HepG2 (cell line): ENCODE results near the gene KLHL7. TPM values are rescaled to one million over a fixed set of nuclear protein-coding genes. Genes with fewer than 3 reads are reported as not detected.

Experiments used
- ATAC-seq: fragments of 200-7000 bp; cut with Tn5 transposase; 3 replicates; pipeline ENCODE4 v1.9.1; 2020; ENCODE audit warnings: mild to moderate bottlenecking, moderate library complexity
- BruUV-seq: library from RNA; stranded (reverse); fragments of 400-500 nt; replicated peaks from 2 replicates; lab custom pipeline; 2021; lab: Mats Ljungman, UMichigan
- CTCF ChIA-PET: fragments of 300-600 bp; formaldehyde crosslinking; extraction: SDS; loops from one replicate; lab custom pipeline; 2021; ENCODE audit warnings: low total read pairs, inconsistent platforms, low intra/inter-chr PET ratio; lab: Yijun Ruan, JAX
- POLR2A ChIA-PET: fragments of 350-600 bp; sonication (Branson Sonifier 250); formaldehyde crosslinking; loops from one replicate; lab custom pipeline; 2020; ENCODE audit warnings: antibody characterized with exemption, inconsistent platforms; lab: Yijun Ruan, JAX
- DNase-seq: peaks from one replicate; pipeline ENCODE4 v3.0.0-alpha.2; 2015; ENCODE audit warnings: low spot score
- FAIRE-seq: peaks from 3 replicates; lab custom pipeline; 2011; peaks lifted over from hg19 to GRCh38; lab: Jason Lieb, UNC
- H2AFZ ChIP-seq: one replicate; pipeline ENCODE4 v1.6.1; 2011; ENCODE audit warnings: low read length, inconsistent platforms
- H3K27ac ChIP-seq: fragments of 300-600 bp; 3 replicates; pipeline ENCODE4 v1.8.0; 2011; ENCODE audit warnings: mixed run types, mild to moderate bottlenecking, mixed read lengths, low read length, inconsistent platforms; ENCODE audit not compliant: insufficient read depth; ENCODE audit errors: extremely low read length
- H3K27me3 ChIP-seq, 2 experiments: fragments of 200-600 bp in 1 of 2; 2 replicates in 1 of 2; 3 replicates in 1 of 2; pipeline versions ENCODE4 v1.6.0 to v1.8.0; 2011; ENCODE audit warnings: low read length in 2 of 2, mild to moderate bottlenecking in 2 of 2, moderate library complexity in 2 of 2, inconsistent platforms in 1 of 2; ENCODE audit not compliant: insufficient read depth in 2 of 2, control insufficient read depth in 1 of 2
- H3K36me3 ChIP-seq, 2 experiments: fragments of 200-600 bp in 1 of 2; replicated peaks in 1 of 2; 2 replicates in 1 of 2; 3 replicates in 1 of 2; pipeline versions ENCODE4 v1.5.1 to v1.8.0; 2011; ENCODE audit warnings: low read length in 2 of 2, inconsistent platforms in 1 of 2; ENCODE audit not compliant: insufficient read depth in 2 of 2, control insufficient read depth in 1 of 2
- H3K4me1 ChIP-seq: 2 replicates; pipeline ENCODE4 v1.5.1; 2012; ENCODE audit warnings: low read length, inconsistent platforms; ENCODE audit not compliant: insufficient read depth
- H3K4me2 ChIP-seq: 2 replicates; pipeline ENCODE4 v1.6.0; 2011; ENCODE audit warnings: low read depth, low read length, inconsistent platforms
- H3K4me3 ChIP-seq, 3 experiments: fragments of 200-600 bp in 1 of 3; sonication (generic), shearing (Covaris generic) in 1 of 3; replicated peaks in 1 of 3; 2 replicates each; pipeline ENCODE4 v1.5.1; 2011 to 2016; ENCODE audit warnings: low read length in 3 of 3, inconsistent platforms in 2 of 3, low read depth in 2 of 3, mild to moderate bottlenecking in 2 of 3, control low read depth in 1 of 3, mixed read lengths in 1 of 3; ENCODE audit not compliant: insufficient read depth in 1 of 3
- H3K79me2 ChIP-seq: one replicate; pipeline ENCODE4 v1.6.1; 2011; ENCODE audit warnings: low read length, inconsistent platforms; ENCODE audit not compliant: insufficient read depth
- H3K9ac ChIP-seq: 2 replicates; pipeline ENCODE4 v1.6.0; 2011; ENCODE audit warnings: mild to moderate bottlenecking, low read depth, low read length, inconsistent platforms; ENCODE audit not compliant: insufficient read depth
- H3K9me3 ChIP-seq: 2 replicates; pipeline ENCODE4 v1.5.1; 2012; ENCODE audit warnings: mild to moderate bottlenecking, low read length
- H4K20me1 ChIP-seq: 2 replicates; pipeline ENCODE4 v1.6.0; 2011; ENCODE audit warnings: inconsistent platforms, mild to moderate bottlenecking, low read length, moderate library complexity; ENCODE audit not compliant: insufficient read depth
- ARID5B ChIP-seq: IDR thresholded peaks from 2 replicates; pipeline ENCODE4 v1.4.0; 2020; ENCODE audit warnings: mild to moderate bottlenecking, missing genetic modification reagents
- CHD4 ChIP-seq: fragments of 200-600 bp; sonication (generic); IDR thresholded peaks from 2 replicates; pipeline ENCODE4 v1.7.0; 2017; ENCODE audit warnings: mild to moderate bottlenecking, low read length, borderline replicate concordance
- ELF3 ChIP-seq: IDR thresholded peaks from 2 replicates; pipeline ENCODE4 v1.6.1; 2016; ENCODE audit warnings: missing genetic modification reagents, missing compliant biosample characterization
- MAFK ChIP-seq, 2 experiments: IDR thresholded peaks in 1 of 2; conservative IDR thresholded peaks in 1 of 2; 2 replicates each; pipeline ENCODE4 v1.6.1; 2011; ENCODE audit warnings: improper control_type of control experiment in 2 of 2, low read length in 2 of 2
- SATB2 ChIP-seq: sonication (generic); formaldehyde crosslinking; IDR thresholded peaks from 2 replicates; pipeline ENCODE4 v1.5.0; 2020; ENCODE audit warnings: missing genetic modification reagents
- ZNF704 ChIP-seq: sonication (generic); formaldehyde crosslinking; IDR thresholded peaks from 2 replicates; pipeline ENCODE4 v1.8.1; 2023; ENCODE audit warnings: mild to moderate bottlenecking, inconsistent platforms, moderate library complexity, missing genetic modification reagents, borderline replicate concordance
- ZNF770 ChIP-seq: sonication (generic); formaldehyde crosslinking; IDR thresholded peaks from 2 replicates; pipeline ENCODE4 v1.5.0; 2020; ENCODE audit warnings: mild to moderate bottlenecking, missing genetic modification reagents
- WGBS: methylation state at CpG from one replicate; pipeline ENCODE4 v1.1.6; 2017; ENCODE audit warnings: low lambda C conversion rate; 5-methylcytosine and 5-hydroxymethylcytosine counted together
- in situ Hi-C: cut with HindIII; loops from 2 replicates; pipeline ENCODE4 v1.10.0; 2017; ENCODE audit warnings: low pct_unique_long_range_greater_than_20kb; ENCODE audit not compliant: extremely low pct_ligation_motif_present
- intact Hi-C: fragments of 100-400 bp; cut with micrococcal nuclease; formaldehyde crosslinking; loops from one replicate; pipeline ENCODE4 v1.10.0; 2022; ENCODE audit not compliant: unreplicated experiment
- polyA plus RNA-seq, 8 experiments: library from polyadenylated mRNA; depleted of rRNA in 3 of 8; stranded (reverse) in 7 of 8; unstranded in 1 of 8; fragments of >200 nt; fragmentation: Illumina TruSeq in 4 of 8; extraction: Trizol in 4 of 8; gene quantifications; 2 replicates each; pipeline versions ENCODE4 v1.2.1 to v1.2.3, GENCODE V29; 2011 to 2016; ENCODE audit warnings: low read depth in 4 of 8, missing spikeins in 1 of 8, mixed read lengths in 1 of 8; ENCODE audit not compliant: insufficient read depth in 1 of 8
- total RNA-seq, 5 experiments: library from RNA; depleted of rRNA; stranded (reverse); fragments of >200 nt; fragmentation: Illumina TruSeq; extraction: Trizol; gene quantifications; 2 replicates each; pipeline ENCODE4 v1.2.3, GENCODE V29; 2016; ENCODE audit warnings: low read depth in 1 of 5

KLHL7 gene
- total and polyA plus RNA-seq, 2 of the 13 experiments (the other 11 are each of a cell fraction or from before 2014, with no cell fraction given), result 16.2 to 34.4 TPM

- Histone ChIP-seq H3K36me3 (peaks cover 0 to 31% of the 10 kb centered on the region in 2 experiments), H4K20me1 (no peaks in the 10 kb centered on the region; the same call in 1 of the 2 replicates), H3K79me2 (peaks cover 41% of the 10 kb centered on the region), H3K4me3 (no peak overlapping the region; a peak in 2 of 6 replicates), H3K9ac (no peak overlapping the region), H3K27me3 (no peaks in the 10 kb centered on the region; a peak in 1 of 5 replicates), H3K9me3 (no peaks in the 10 kb centered on the region), H3K4me1 (peaks cover 34% of the 10 kb centered on the region), H2AFZ (no peak overlapping the region), H3K4me2 (peak overlapping the region; percentile 88), H3K27ac (no peak overlapping the region)
- TF ChIP-seq CHD4, result no peak
- peak in 1 of 2 experiments; percentile 33; a peak in 2 of 4 replicates for TF ChIP-seq MAFK (conservative IDR thresholded peaks at IDR 0.05 in 1 of 2, IDR thresholded peaks at IDR 0.05 in 1 of 2; ENCODE audit: low read length in 2 of 2)
- FAIRE-seq, result no peak
- ChIA-PET CTCF (no interaction called here), POLR2A (interaction anchor here (2.0 kb wide), 1 partner anchor 78 kb away, joined by 6 read pairs; no protein-coding TSS in a partner anchor)
- in situ Hi-C loops, result loop anchor here (5.0 kb wide), 1 partner anchor 77 kb away; the partner anchor contains the start of gene KLHL7
- no peak for ATAC-seq
- DNase-seq, result no peak
- no TSS peak for BruUV-seq
- WGBS, result 94% methylated on average over 1 of the region's 1 CpG
- intact Hi-C loops, result loop anchor here (2.0 to 10.0 kb wide), 4 partner anchors 77 to 361 kb away; partner anchors contain the start of gene IGF2BP3
These were observed 78.7 kb downstream of the KLHL7 start for GRCh38 chr7:23184291-23184690.

GRCh38 chr7:23184709-23185359 lies 79.2 kb downstream of the KLHL7 start:
- peak; percentile 60 for FAIRE-seq
- H3K4me3 ChIP-seq, result no peak overlapping the region
- H4K20me1 ChIP-seq, result no peaks in the 10 kb centered on the region; the same call in 1 of the 2 replicates
- ChIA-PET CTCF (no interaction called here), POLR2A (interaction anchor here (2.0 kb wide), 1 partner anchor 79 kb away, joined by 6 read pairs; no protein-coding TSS in a partner anchor)
- H3K27me3 ChIP-seq, result no peaks in the 10 kb centered on the region; a peak in 1 of 5 replicates
- peaks cover 34% of the 10 kb centered on the region for H3K4me1 ChIP-seq
- WGBS, result 81% methylated on average over 4 of the region's 4 CpGs
- H3K27ac ChIP-seq, result no peak overlapping the region
- peaks cover 41% of the 10 kb centered on the region for H3K79me2 ChIP-seq
- DNase-seq, result peak; percentile 49
- H3K9me3 ChIP-seq, result no peaks in the 10 kb centered on the region
- H3K36me3 ChIP-seq, result peaks cover 1 to 33% of the 10 kb centered on the region in 2 experiments
- no peak for ATAC-seq
- in situ Hi-C loops, result loop anchor here (5.0 kb wide), 1 partner anchor 78 kb away; the partner anchor contains the start of gene KLHL7
- H2AFZ ChIP-seq, result no peak overlapping the region
- H3K9ac ChIP-seq, result no peak overlapping the region
- intact Hi-C loops, result loop anchor here (1.0 to 10.0 kb wide), 5 partner anchors 76 to 360 kb away; partner anchors contain the start of gene IGF2BP3
- BruUV-seq, result no TSS peak
- H3K4me2 ChIP-seq, result no peak overlapping the region; the same call in 1 of the 2 replicates
- no peak for TF ChIP-seq ZNF704 (CRISPR knock-in tag)
- TF ChIP-seq ELF3 (CRISPR knock-in tag), result peak; percentile 27; the same call in 1 of the 2 replicates
- TF ChIP-seq ZNF770 (CRISPR knock-in tag), result peak; percentile 78
- TF ChIP-seq SATB2, result no peak
- TF ChIP-seq ARID5B (CRISPR knock-in tag), result 0 out of 2 replicates have a peak, but pooled peaks have one; percentile 20
